Neural cell (in vitro differentiated cells): ENCODE measurements around the gene DIAPH2.

Experiments
- TAF1 ChIP-seq: IDR thresholded peaks from 2 replicates; pipeline ENCODE4 v1.6.1; 2012; ENCODE audit warnings: low read depth
- TF ChIP-seq, protein P1 (sequence below): fragments of 450-650 bp; IDR thresholded peaks from 2 replicates; pipeline ENCODE4 v1.5.1; 2014; ENCODE audit warnings: antibody characterized with exemption, mild to moderate bottlenecking, moderate library complexity; ENCODE audit not compliant: poor library complexity, severe bottlenecking

- TF ChIP-seq, protein P1, sequence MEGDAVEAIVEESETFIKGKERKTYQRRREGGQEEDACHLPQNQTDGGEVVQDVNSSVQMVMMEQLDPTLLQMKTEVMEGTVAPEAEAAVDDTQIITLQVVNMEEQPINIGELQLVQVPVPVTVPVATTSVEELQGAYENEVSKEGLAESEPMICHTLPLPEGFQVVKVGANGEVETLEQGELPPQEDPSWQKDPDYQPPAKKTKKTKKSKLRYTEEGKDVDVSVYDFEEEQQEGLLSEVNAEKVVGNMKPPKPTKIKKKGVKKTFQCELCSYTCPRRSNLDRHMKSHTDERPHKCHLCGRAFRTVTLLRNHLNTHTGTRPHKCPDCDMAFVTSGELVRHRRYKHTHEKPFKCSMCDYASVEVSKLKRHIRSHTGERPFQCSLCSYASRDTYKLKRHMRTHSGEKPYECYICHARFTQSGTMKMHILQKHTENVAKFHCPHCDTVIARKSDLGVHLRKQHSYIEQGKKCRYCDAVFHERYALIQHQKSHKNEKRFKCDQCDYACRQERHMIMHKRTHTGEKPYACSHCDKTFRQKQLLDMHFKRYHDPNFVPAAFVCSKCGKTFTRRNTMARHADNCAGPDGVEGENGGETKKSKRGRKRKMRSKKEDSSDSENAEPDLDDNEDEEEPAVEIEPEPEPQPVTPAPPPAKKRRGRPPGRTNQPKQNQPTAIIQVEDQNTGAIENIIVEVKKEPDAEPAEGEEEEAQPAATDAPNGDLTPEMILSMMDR = peak; percentile 28
- no peak for TF ChIP-seq TAF1
These were observed 490.5 kb downstream of the DIAPH2 start for GRCh38 chrX:97175147-97175546.
